Renal cortical epithelial cell (primary cell): ENCODE data around the gene MYH13. TPM values are rescaled to one million over a fixed set of nuclear protein-coding genes. Genes with fewer than 3 reads are reported as not detected.

Experiments
- DNase-seq: peaks from one replicate; pipeline ENCODE4 v3.0.0-alpha.2; 2011; ENCODE audit warnings: low read depth
- total RNA-seq: library from RNA; depleted of rRNA; stranded (reverse); fragments of >200 nt; gene quantifications from 2 replicates; pipeline ENCODE4 v1.2.3, GENCODE V29; 2014

The MYH13 gene
- total RNA-seq, 1 donor from 2014 or later: not detected

DNA sequence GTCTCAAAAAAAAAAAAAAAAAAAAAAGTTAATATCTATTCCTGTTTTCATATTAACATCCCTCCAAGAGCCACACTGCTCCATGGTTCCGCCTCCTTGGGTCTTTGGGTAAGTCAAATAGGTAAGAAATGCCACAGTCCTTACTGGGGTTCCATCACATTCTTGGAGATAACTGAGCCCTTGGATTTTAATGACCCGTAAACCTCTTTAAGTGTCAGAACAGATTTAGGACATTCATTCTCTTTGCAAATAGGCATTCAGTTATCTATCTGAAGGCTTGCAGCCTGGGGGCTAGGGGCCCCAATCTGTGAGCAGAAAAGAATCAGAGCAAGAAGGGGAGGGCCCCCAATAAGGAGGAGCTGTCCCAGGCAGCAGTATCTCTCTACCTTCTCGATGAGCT lies 28.0 kb downstream of the MYH13 start:
- DNase-seq: no peak

- DNase-seq: no peak
These were observed 33.8 kb downstream of the MYH13 start for GRCh38 chr17:10339051-10339450.

GRCh38 chr17:10337976-10338375 lies 34.8 kb downstream of the MYH13 start:
- DNase-seq: no peak

GRCh38 chr17:10337136-10337535 lies 35.7 kb downstream of the MYH13 start:
- DNase-seq: no peak

DNA sequence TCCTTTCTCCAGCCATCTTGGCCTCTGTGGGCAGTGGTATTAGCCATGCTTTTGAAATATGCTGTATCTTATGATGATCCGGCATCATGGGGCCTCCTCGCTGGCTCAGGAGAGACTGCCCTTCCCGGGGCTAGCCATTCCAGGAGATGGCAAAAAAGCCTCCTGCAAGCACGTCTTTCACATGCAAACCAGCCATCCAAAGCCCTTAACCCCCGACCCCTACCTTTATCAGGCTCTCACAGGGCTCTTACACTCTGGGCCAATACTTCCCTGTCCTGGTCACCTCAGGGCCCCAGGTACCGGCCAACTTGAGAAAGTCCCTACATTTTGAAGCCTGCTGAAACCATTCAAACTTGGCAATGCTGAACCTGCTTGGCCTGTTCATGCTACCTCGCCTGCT lies 36.4 kb downstream of the MYH13 start:
- no peak for DNase-seq

- no peak for DNase-seq
These were observed 40.3 kb downstream of the MYH13 start for GRCh38 chr17:10332515-10332914.

GRCh38 chr17:10328971-10329923 lies 43.6 kb downstream of the MYH13 start:
- no peak for DNase-seq

DNA sequence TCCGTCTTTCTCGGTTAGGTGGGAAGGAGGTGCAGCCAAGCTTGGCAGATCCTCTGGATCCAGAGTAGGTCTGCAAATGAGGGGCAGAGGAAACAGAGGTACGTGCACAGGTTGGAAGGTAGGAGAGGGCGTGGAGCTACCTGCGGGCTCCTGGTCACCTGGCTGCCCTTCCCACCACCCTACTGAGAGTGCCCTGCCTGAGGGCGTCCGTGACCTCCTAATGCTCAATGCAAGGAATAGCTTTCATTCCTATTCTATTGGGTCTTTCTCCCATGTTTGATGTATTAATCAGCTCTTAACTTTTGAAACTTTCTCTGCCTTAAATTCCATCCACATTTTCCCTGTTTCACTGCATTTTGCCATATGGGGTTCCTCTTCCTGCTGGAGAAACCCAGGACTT lies 44.6 kb downstream of the MYH13 start:
- DNase-seq: no peak

DNA sequence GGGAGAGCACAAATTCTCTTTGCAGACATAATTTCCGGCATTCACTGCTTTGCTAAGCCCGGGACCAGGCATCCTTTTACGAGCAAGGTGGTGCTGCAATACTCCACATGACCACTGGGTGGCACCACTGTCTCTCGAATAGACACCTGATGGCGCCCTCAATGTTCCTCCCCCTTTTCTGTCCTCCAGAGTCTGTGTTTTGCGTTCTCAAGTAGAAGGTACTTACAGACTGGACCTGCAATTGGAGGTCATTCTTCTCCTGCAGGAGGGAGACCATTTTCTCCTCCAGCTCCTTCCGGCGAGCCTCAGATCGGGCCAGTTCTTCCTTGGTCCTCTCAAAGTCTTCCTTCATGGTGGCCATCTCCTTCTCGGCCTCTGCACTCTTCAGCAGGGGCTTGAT lies 45.2 kb downstream of the MYH13 start:
- peak; percentile 20 for DNase-seq

- no peak for DNase-seq
These were observed 47.6 kb downstream of the MYH13 start for GRCh38 chr17:10325031-10325695.

DNA sequence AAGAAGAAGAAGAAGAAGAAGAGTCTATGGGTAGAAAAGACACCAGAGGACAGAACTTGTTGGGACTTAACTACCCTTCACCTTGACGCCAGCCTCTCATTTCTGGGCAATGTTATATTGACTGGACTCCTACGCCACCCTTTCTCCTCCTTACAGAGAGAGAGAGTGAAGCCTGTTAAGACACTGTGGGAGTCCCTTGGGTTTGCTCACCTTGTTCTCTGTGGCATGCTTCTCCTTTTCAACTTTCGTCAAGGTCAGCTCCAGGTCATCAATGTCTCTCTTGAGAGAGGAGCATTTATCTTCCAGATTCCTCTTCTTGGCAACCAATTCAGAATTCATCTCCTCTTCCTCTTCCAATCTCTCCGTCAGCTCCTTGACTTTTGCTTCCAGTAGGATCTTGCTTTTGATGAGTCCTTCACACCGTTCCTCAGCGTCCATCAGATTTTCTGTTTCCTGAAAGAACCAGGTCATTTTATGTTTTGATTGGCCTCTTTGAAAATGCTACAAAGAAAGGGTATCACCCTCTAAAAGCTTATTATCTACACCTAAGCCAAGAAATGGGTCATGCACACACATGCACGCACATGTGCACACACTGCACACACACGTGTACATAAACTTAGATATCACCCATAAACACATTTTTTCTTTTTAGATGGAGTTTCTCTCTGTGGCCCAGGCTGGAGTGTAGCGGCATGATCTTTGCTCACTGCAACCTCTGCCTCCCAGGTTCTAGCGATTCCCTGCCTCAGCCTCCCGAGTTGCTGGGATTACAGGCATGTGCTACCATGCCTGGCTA lies 48.8 kb downstream of the MYH13 start:
- no peak for DNase-seq

- DNase-seq: no peak
These were observed 54.3 kb downstream of the MYH13 start for GRCh38 chr17:10318535-10318934.

- DNase-seq: no peak
These were observed 55.3 kb downstream of the MYH13 start for GRCh38 chr17:10317543-10317834.

GRCh38 chr17:10316801-10317542 lies 55.8 kb downstream of the MYH13 start:
- no peak for DNase-seq

GRCh38 chr17:10314329-10314728 lies 58.5 kb downstream of the MYH13 start:
- no peak for DNase-seq

GRCh38 chr17:10313037-10313672 lies 59.7 kb downstream of the MYH13 start:
- no peak for DNase-seq

- no peak for DNase-seq
These were observed 61.7 kb downstream of the MYH13 start for GRCh38 chr17:10311131-10311530.

GRCh38 chr17:10309003-10309974 lies 63.5 kb downstream of the MYH13 start:
- no peak for DNase-seq

- DNase-seq: no peak
These were observed 66.2 kb downstream of the MYH13 start for GRCh38 chr17:10306585-10306984.

- no peak for DNase-seq
These were observed 67.4 kb downstream of the MYH13 start for GRCh38 chr17:10305398-10305797.
